ENCODE measurements around the gene F12. TPM values are rescaled to one million over a fixed set of nuclear protein-coding genes. Genes with fewer than 3 reads are reported as not detected.

F12 gene
- total RNA-seq, 4 donors from 2014 or later = 0.38 to 3.0 (median 0.63) TPM

GRCh38 chr5:177432143-177432838 is 22.9 kb upstream of the F12 start:
- TF ChIP-seq, protein P1, sequence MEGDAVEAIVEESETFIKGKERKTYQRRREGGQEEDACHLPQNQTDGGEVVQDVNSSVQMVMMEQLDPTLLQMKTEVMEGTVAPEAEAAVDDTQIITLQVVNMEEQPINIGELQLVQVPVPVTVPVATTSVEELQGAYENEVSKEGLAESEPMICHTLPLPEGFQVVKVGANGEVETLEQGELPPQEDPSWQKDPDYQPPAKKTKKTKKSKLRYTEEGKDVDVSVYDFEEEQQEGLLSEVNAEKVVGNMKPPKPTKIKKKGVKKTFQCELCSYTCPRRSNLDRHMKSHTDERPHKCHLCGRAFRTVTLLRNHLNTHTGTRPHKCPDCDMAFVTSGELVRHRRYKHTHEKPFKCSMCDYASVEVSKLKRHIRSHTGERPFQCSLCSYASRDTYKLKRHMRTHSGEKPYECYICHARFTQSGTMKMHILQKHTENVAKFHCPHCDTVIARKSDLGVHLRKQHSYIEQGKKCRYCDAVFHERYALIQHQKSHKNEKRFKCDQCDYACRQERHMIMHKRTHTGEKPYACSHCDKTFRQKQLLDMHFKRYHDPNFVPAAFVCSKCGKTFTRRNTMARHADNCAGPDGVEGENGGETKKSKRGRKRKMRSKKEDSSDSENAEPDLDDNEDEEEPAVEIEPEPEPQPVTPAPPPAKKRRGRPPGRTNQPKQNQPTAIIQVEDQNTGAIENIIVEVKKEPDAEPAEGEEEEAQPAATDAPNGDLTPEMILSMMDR (IDR thresholded peaks at IDR 0.05) = no peak
- ATAC-seq (ENCODE audit: low FRiP score) = no peak
- DNase-seq (ENCODE audit: low spot score) = no peak

- DNase-seq (ENCODE audit: low spot score) = no peak
- TF ChIP-seq, protein P1 (IDR thresholded peaks at IDR 0.05) = no peak
- ATAC-seq (ENCODE audit: low FRiP score) = no peak
Observed at GRCh38 chr5:177431317-177432142, 22.2 kb upstream of the F12 start.

DNA sequence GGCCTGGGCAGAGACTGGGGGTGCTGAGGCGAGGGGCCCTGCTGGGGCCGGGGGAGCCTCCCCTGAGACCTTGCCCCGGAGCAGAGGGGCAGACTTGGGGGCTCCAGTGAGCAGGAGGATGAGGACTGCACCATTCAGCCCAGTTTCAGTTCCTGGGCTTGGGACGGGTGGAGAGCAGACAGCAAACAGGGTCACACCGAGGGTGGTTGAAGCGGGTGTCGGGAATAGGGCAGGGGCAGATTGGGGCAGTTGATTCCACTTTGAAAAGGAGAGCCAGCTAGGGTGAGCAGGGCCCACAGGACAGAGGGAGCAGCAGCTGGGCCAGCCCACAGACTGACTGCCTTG is 21.6 kb upstream of the F12 start:
- TF ChIP-seq, protein P1 (IDR thresholded peaks at IDR 0.05) = no peak
- DNase-seq (ENCODE audit: low spot score) (no peak), ATAC-seq (ENCODE audit: low FRiP score) (no peak)

DNA sequence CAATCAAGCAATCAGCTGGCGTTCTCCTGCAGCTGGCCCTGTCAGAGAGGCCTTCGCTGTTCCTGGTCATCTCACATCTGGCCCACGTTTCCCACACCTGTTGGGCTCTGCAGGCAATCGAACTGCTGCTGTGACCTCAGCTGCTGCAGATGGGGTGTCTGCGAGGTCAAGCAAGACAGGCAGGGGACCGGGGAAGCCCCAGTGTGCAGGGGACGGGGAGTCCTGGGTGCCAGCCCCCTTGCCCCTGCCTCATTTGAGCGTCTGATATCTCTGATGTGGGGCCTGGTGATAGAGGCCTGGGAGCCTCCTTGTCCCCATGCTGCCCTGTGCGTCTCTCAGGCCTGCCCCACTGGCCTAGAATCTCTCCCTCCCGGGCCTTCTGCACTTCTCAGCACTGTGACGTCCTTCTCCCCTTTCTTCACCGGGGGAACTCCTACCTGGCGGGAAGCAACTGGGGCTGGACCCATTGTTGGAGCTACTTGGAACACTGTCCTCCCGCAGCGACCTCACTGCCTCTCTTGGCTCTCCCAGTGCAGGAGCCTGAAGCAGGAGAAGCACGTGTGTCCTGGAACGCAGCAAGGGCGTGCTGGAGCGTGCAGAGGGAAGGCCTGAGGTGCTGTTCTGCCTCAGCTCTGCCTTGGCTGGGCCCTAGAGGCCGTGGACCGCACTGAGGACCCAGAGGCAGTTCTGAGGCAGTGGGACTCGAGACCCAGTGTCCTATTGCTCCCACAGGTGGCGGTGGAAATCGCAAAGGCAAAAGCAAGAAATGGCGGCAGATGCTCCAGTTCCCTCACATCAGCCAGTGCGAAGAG is 21.0 kb upstream of the F12 start:
- TF ChIP-seq, protein P1 (IDR thresholded peaks at IDR 0.05) = no peak
- no peak for ATAC-seq (ENCODE audit: low FRiP score)
- no peak for DNase-seq (ENCODE audit: low spot score)

GRCh38 chr5:177429248-177430040 is 20.1 kb upstream of the F12 start:
- TF ChIP-seq, protein P1 (IDR thresholded peaks at IDR 0.05) = no peak
- DNase-seq (ENCODE audit: low spot score) (no peak), ATAC-seq (ENCODE audit: low FRiP score) (no peak)

DNA sequence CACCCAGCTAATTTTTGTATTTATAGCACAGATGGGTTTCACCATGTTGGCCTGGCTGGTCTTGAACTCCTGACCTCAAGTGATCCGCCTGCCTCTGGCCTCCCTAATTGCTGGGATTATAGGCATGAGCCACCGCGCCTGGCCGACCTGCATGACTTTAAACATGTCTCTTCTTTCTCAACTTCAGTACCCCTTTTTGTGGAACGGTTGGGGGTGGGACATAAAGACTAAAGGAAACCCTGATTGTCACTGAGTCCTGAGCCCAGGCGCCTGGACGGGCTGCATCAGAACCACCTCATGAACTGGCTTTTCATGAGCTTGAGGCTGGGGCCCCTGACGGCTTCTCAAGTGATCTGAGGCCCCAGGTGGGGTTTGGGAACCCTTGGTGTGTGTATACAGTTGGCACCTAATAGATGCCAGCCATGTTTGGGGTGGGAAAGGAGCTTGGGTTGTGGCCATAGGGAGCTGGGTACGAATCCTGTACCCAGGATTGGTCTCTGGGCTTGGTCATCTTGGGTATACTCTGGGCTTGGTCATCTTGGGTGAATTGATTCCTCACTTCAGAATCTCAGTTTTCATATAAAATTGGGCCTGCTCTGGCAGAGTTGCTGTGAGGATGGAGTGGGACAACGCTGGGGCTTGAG is 19.3 kb upstream of the F12 start:
- ATAC-seq (ENCODE audit: low FRiP score) (no peak), DNase-seq (ENCODE audit: low spot score) (no peak)
- TF ChIP-seq, protein P1 (IDR thresholded peaks at IDR 0.05) = no peak

Data from omental fat pad (tissue), 4 donors.